Type B pancreatic cell (in vitro differentiated cells): ENCODE measurements around the gene SOS2. TPM values are rescaled to one million over a fixed set of nuclear protein-coding genes. Genes with fewer than 3 reads are reported as not detected.
"Not testable (repeated sequence)": the region's sequence is repeated elsewhere in the genome, so short reads cannot be mapped to it uniquely, and the experiment has no call there.

Experiments used
- DNase-seq: peaks from one replicate; pipeline ENCODE4 v3.0.0; 2021; ENCODE audit warnings: mixed read lengths; ENCODE audit not compliant: unreplicated experiment; ENCODE audit errors: extremely low spot score
- H3K27ac Mint-ChIP-seq: 2 replicates; pipeline ENCODE4 v1.8.0; 2021; ENCODE audit warnings: mild to moderate bottlenecking, mixed read lengths
- H3K27me3 Mint-ChIP-seq: 2 replicates; pipeline ENCODE4 v1.8.0; 2021; ENCODE audit warnings: mixed read lengths
- H3K36me3 Mint-ChIP-seq: 2 replicates; pipeline ENCODE4 v1.8.0; 2021; ENCODE audit warnings: mixed read lengths
- H3K4me1 Mint-ChIP-seq: one replicate; pipeline ENCODE4 v1.8.0; 2021; ENCODE audit warnings: mixed read lengths; ENCODE audit not compliant: unreplicated experiment
- H3K4me3 Mint-ChIP-seq: 2 replicates; pipeline ENCODE4 v1.8.0; 2021; ENCODE audit warnings: mild to moderate bottlenecking, mixed read lengths
- H3K9me3 Mint-ChIP-seq: 2 replicates; pipeline ENCODE4 v1.8.0; 2021; ENCODE audit warnings: mixed read lengths
- CTCF ChIP-seq: fragments of 200-600 bp; sonication (generic); conservative IDR thresholded peaks from 2 replicates; pipeline ENCODE4 v1.5.0; 2021; ENCODE audit warnings: antibody characterized with exemption, mild to moderate bottlenecking
- total RNA-seq: library from RNA; stranded (reverse); gene quantifications from 2 replicates; pipeline ENCODE4 v1.2.1, GENCODE V29; 2021; ENCODE audit warnings: low replicate concordance

Gene SOS2
- total RNA-seq, 1 donor from 2014 or later = 34.6 TPM

- DNase-seq = no peak
- H3K4me1 Mint-ChIP-seq = peaks cover 29% of the 10 kb centered on the region
- H3K36me3 Mint-ChIP-seq = no peaks in the 10 kb centered on the region
- no peaks in the 10 kb centered on the region for H3K9me3 Mint-ChIP-seq
- no peak overlapping the region for H3K27ac Mint-ChIP-seq
- no peak for TF ChIP-seq CTCF
- H3K27me3 Mint-ChIP-seq = no peaks in the 10 kb centered on the region
- no peak overlapping the region for H3K4me3 Mint-ChIP-seq
Observed at GRCh38 chr14:50085570-50086320, 145.6 kb downstream of the SOS2 start.

GRCh38 chr14:50084666-50085065 lies 146.7 kb downstream of the SOS2 start:
- Mint-ChIP-seq H3K4me3 (no peak overlapping the region), H3K27me3 (no peaks in the 10 kb centered on the region), H3K9me3 (no peaks in the 10 kb centered on the region), H3K27ac (no peak overlapping the region), H3K4me1 (peaks cover 26% of the 10 kb centered on the region), H3K36me3 (no peaks in the 10 kb centered on the region)
- TF ChIP-seq CTCF = no peak
- DNase-seq = no peak

- Mint-ChIP-seq H3K4me1 (peaks cover 26% of the 10 kb centered on the region), H3K27ac (peak overlapping the region; percentile 3), H3K27me3 (no peaks in the 10 kb centered on the region), H3K4me3 (no peak overlapping the region), H3K9me3 (no peaks in the 10 kb centered on the region), H3K36me3 (no peaks in the 10 kb centered on the region)
- TF ChIP-seq CTCF = no peak
- DNase-seq = no peak
Observed at GRCh38 chr14:50083467-50084337, 147.7 kb downstream of the SOS2 start.

GRCh38 chr14:50082784-50083466 lies 148.5 kb downstream of the SOS2 start:
- Mint-ChIP-seq H3K4me3 (no peak overlapping the region), H3K36me3 (no peaks in the 10 kb centered on the region), H3K27ac (peak overlapping the region; percentile 86), H3K4me1 (peaks cover 26% of the 10 kb centered on the region), H3K9me3 (no peaks in the 10 kb centered on the region), H3K27me3 (no peaks in the 10 kb centered on the region)
- TF ChIP-seq CTCF = no peak
- no peak for DNase-seq

- Mint-ChIP-seq H3K27me3 (no peaks in the 10 kb centered on the region), H3K27ac (peak overlapping the region; percentile 86), H3K36me3 (no peaks in the 10 kb centered on the region), H3K4me1 (peaks cover 21% of the 10 kb centered on the region), H3K9me3 (no peaks in the 10 kb centered on the region), H3K4me3 (peak overlapping the region; percentile 5)
- no peak for TF ChIP-seq CTCF
- no peak for DNase-seq
Observed at GRCh38 chr14:50082308-50082742, 149.1 kb downstream of the SOS2 start.

GRCh38 chr14:50079103-50079502 lies 152.3 kb downstream of the SOS2 start:
- not testable (repeated sequence) for H3K4me3 Mint-ChIP-seq

GRCh38 chr14:50073663-50074062 lies 157.7 kb downstream of the SOS2 start:
- not testable (repeated sequence) for H3K27me3 Mint-ChIP-seq, H3K9me3 Mint-ChIP-seq, DNase-seq, H3K4me1 Mint-ChIP-seq, H3K27ac Mint-ChIP-seq, H3K36me3 Mint-ChIP-seq, H3K4me3 Mint-ChIP-seq

More at GRCh38 chr14:50079103-50079502, 152.3 kb downstream of the SOS2 start:
- not testable (repeated sequence) for H3K36me3 Mint-ChIP-seq, H3K9me3 Mint-ChIP-seq, H3K27ac Mint-ChIP-seq, DNase-seq, H3K27me3 Mint-ChIP-seq
- peaks cover 11% of the 10 kb centered on the region for H3K4me1 Mint-ChIP-seq
